GM21528 (cell line): ENCODE data around the gene OSM.

Experiments used
- ATAC-seq: cut with Tn5 transposase; IDR thresholded peaks from one replicate; pipeline ENCODE4 v1.9.1; 2021; ENCODE audit warnings: mild to moderate bottlenecking, moderate library complexity; ENCODE audit not compliant: unreplicated experiment, low FRiP score

The OSM gene

DNA sequence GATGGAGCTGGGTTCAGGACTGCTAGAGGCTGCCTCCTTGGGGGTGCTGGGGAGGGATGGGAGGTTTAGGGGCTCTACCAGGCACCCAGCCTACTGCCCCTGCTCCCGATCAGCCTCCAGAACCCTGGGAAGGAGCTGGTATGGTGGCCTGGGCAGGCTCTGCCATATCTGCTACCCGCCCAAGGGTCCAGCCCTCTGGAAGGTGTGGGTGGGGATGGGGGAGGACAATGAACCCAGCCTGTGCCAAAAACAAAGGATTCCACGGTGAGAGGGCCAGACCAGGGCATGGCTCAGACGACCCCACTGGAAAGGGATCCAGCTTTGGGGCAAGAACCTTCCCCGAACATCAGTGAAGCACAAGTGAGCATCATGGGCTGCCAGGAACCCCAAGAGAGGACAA, 19.7 kb upstream of the OSM start:
- no peak for ATAC-seq

DNA sequence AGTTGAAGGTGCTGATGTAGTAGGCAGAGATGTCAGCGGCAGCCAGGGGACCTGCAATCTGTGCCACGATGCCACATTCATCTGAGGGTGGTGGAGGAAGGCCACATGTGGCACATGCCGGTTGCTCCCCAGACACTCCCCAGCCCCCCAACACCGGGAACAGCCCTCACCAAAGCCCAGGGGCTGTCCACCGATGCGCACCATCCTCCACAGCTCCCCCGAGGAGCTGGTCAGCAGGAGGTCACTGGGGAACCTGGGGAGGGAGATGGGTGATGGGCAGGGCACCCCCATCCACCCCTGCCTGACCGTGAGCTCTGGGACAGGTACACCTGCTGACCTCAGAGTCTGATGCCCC, 19.2 kb upstream of the OSM start:
- ATAC-seq: no peak

DNA sequence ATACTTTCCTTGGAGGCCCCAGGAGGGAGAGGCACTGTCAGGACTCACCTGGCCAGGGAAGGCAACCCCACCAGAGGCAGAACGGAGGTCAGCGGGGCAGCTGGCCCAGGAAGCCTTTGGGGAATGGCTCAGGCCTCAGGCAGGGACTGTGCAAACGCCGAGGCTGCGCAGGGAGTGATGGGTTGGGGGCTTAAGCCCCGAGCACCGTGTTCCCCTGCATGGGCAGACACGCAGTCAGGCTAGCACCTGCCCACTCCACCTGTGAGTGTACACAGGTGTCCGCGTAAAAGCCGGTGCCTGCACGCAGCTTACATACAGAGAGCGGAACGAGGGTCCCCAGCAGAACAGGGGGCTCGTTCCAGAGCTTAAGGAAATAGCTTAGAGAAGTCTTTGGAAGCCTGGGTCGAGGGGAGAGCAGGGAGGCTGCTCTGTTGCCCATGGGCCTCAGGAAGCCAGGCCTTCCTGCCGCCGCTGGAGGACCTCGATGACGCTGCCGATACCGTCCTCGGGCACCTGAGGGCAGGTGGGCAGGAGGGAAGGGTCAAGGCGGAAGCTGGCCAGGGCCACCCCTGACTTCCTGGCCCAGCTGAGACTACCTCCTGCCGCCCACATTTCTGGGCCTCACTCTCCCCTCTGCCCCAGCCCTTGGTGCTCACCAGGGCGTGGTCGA, 18.7 kb upstream of the OSM start:
- ATAC-seq: no peak

DNA sequence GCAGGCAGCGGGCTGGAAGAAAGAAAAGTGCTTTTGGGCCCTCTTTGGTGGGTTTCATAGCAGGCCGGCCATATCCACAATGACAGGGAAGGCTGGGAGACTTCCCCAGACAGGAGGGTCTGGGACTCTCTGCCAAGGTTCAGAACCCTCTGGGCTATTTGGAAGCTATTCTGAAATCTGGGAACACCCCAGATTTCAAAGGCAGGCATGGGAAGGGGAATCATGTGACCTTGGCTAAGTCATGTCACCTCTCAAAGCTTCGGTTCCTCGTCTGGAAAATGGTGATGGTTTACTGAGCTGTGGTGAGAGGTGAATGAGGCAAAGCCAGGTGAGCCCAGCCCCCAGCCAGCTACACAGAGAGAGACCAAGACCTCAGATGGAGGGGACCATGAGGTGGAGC, 18.0 kb upstream of the OSM start:
- no peak for ATAC-seq

DNA sequence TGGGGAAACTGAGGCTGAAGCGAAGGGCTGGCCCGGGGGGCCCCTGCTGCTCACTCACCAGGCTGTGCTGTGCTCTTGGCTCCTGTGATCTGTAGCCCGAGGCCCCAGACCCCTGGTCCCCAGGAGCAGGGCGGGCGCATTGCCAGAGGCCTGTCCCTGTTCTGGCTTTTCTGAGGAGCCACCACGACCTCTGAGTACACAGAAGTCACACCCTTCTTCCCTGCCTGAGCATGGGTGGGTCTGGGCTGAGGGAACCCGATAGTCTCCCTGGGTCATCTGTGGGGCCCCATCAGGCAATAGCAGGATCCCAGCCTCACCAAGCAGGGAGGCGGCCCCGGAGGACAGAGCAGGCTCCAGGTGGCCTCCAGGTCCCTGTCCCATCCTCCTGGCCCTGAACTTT, 17.5 kb upstream of the OSM start:
- no peak for ATAC-seq

DNA sequence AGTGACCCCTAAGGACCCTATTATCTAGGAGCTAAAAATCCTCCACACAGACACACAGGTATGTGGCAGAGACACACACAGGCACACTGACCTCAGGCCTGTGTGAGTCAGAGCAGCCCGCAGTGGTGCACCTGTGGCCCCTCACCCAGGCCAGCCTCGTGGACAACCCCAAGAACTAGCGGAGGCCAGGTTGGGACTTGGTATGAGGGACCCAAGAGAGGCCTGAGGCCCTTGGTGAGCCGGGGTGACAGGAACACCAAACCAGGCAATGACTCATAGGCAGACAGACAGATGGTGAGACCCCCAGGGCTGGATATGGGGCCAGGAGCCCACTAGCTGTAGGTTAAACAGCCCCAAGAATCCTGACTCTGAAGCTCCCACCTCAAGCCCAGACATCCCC, 16.7 kb upstream of the OSM start:
- no peak for ATAC-seq

DNA sequence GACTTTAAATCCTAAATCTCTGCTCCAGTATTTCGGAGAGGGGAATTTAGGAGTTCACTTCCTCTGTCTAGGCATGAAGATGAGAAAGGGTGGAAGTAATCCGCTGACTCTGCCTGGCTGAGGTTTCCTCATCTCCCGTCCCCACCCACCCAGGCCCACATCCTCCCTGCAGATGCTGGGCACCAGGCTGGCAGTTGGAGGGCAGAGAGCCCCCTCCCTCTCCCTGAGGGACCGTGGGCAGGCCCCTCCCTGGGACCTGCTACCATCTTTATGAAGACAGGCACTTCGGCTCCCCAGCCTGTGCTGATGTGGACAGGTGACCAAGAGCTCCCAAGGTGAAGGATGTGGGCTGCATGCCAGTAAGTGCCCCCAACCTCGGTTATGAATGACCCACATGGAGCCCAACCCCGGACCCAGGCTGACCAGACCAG, 16.0 kb upstream of the OSM start:
- ATAC-seq: no peak

DNA sequence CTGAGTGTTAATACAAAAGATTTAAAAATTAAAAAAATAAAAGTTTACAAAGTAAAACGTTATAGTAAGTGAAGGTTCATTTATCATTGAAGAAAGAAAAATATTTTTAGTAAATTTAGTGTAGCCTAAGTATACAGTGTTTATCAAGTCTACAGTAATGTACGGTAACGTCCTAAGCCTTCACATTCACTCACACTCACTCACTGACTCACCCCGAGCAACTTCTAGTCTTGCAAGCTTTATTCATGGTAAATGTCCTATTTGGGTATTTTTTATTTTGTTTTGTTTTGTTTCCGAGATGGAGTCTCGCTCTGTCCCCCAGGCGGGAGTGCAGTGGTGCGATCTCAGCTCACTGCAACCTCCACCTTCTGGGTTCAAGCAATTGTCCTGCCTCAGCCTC, 13.9 kb upstream of the OSM start:
- no peak for ATAC-seq

DNA sequence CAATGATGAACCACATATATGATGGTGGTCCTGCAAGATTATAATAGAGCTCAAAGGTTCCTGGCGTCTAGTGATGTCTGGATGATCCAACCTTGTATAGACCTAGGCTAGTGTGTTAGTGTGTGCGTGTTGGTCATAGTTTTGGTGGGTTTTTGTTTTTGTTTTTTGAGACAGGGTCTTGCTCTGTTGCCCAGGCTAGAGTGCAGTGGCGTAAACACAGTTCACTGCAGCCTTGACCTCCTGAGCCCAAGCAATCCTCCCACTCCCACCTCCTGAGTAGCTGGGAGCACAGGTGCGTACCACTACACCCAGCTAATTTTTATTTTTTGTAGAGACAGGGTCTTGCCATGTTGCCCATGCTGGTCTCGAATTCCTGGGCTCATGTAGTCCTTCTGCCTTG, 13.3 kb upstream of the OSM start:
- no peak for ATAC-seq

DNA sequence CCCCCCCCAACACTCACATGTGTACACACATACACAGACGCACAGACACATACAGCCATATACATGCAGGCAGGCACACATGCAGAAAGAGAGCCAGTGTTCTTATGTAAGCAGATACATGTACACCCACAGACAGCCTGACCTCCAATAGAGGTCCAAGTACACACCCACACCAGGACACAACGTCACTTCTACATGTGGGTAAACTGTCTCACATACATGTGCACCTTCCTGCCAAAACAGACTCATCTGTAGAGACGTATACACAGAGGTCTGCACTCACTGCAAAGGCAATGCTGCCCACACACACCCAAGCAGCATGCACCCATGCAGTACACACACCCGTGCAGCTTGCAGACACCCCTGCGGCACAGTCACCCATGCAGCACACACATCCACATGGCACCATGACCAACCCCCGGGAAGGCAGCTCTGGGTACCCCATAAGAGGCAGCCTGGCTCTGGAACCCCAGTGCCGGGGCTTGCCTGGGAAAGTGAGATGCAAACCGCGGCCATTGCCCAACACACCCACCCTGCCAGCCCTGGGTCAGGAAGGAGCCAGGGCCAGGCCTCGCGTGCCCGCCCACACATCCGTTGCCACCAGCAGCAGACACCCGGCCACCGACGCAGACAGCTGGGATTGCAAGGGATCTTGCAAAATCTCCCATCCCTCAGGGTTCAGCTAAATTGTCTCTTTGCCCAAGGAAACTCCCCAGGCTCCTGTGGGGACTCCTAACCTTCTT, 12.6 kb upstream of the OSM start:
- no peak for ATAC-seq

DNA sequence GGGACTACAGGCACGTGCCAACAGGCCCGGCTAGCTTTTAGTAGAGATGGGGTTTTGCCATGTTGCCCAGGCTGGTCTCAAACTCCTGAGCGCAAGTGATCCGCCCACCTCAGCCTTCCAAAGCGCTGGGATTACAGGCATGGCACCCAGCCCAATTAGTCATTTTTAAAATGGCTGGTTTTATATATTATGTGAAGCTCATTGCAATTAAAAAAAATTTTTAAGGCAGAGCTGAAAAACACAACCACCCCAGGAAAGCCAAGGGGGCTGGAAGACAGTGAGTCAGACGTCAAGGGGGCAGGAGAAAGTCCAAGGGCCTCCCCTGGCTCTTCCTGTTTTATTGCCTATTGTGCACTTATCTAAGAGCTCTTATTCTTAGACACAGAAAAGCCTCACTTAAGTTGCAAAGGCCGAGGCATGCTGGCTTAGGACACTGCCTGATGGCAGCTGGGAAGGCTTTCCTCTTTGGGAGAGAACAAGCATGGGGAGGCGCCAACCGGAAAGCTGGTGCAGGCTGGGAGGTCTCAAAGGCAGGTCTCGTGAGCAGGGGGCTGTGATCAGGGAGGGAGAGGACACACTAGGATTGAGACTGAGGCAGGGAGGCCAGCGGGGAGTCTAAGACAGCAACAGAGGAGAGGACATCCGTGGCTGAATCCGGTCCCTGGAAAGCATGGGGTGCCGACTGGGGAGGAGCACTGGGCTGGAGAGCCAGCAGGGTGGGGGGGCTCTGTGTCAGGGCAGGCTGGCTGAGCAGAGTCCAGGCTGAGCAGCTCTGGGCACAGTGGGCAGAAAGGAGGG, 11.1 kb upstream of the OSM start:
- no peak for ATAC-seq

DNA sequence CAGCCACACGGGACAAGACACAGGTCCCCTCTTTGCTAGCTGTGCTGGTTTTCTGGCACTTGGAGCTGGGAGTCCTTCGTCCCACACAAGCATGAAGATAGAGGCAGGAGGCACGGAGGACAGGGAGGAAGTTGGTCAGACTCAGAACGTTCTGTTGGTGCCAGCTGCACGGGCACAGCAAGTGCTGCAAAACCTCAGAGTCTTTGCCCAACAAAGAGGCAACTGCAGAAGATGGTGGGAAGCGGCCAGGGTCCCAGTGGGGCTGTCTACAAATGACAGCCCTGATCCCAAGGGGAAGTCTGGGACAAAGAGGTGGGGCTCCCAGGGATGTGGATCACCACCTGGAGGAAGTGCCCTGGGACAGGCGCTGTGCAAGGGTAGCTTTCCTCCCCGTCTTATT, 9.4 kb upstream of the OSM start:
- ATAC-seq: no peak

DNA sequence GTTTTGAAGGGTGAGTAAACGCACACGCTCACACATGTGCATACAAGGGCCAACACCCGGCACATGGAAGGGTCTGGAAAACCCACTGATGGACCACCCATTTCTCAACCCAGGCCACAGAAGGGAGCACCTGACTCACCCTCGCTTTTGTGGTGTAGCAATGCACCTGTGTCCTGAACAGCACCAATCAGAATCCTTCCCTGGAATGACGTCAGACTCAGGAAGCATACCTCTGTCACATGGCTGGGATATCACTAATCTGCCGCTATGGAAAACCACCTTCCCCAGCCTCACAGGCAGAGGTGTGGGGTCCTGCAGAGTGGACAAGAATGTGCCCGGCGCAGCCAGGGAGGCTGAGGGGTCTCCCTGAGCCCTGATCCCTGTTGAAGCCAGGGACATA, 9.0 kb upstream of the OSM start:
- no peak for ATAC-seq

DNA sequence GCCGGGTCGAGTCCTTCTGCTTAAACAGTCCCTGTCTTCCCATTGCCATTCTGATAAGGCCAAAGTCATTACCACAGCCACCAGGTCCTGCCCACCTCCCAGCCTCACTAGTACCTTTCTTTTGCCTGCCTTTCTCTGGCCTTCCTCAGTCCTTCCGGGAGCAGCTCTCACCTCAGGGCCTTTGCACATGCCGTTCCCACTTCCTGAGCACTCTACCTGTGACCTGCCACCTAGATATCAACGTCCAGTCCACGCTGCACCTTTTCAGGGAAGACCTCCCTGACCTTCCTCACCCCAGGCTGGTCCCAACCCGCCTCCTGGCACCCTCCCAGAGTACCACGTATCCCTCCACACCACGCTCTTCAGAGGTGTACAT, 7.8 kb upstream of the OSM start:
- no peak for ATAC-seq

DNA sequence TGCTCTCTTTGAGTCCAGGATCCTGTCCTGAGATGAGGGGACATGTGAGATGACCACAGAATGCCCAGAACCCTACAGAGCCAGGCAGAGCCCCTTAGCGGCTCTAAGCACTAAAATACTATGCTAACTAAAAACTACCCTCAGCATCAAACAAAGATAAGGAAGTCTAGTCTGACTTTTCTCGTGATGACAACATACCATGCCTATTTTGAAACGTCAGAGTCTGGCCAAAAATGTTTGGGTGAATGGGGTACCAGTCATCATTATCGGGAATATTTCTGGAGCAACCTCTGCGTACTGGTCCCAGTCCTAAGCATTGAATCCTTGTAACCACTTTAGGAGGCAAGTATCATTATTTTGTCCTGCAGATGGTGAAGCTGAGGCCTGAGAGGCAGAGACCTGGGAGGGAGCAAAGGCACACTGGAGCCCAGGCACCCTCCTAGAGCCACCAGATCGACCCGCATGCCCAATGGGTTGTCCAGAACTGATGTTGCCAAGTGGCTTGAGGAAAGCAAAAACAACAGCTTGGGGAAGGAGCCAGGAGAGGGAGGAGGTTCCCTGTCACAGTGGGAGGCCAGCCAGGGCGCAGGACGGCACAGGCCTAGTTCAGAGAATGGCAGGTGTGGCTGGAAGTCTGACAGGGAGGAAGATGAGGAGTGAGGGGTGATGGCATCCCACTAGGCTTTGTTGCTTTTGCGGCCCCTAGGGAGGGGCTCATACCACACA, 7.2 kb upstream of the OSM start:
- ATAC-seq: no peak

DNA sequence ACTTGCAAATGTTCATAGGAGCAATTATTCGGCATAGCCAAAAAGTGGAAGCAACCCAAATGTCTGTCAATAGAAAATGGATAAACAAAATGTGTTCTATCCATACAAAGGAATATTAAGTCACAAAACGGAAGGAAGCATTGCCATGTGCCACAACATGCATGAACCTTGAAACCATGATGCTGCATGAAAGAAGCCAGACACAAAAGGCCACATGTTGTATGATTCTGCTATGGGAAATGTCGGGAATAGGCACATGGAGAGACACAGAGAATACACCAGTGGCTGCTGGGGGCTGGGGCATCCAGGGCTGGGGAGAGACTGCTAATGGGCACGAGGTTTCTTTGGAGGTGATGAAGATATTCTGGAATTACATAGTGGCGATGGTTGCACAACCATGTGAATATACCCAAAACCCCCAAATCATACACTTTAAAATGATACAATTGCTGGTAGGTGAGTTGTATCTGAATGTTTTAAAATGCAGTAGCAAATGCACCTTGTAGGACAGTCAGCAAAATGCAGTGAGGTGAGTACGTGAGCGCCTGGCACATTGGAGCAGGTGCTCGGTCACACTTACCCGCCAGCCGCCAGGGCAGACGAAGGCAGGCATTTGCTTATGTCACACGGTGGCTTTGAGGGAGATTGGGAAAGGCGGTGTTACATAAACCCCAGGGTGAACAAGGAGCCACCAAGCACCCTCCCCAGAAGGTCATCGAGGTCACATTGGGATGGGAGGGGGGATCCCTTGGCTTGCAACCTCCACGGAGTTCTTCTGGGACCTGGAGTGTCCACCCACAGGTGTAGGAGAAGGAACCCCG, 6.3 kb upstream of the OSM start:
- ATAC-seq: no peak

DNA sequence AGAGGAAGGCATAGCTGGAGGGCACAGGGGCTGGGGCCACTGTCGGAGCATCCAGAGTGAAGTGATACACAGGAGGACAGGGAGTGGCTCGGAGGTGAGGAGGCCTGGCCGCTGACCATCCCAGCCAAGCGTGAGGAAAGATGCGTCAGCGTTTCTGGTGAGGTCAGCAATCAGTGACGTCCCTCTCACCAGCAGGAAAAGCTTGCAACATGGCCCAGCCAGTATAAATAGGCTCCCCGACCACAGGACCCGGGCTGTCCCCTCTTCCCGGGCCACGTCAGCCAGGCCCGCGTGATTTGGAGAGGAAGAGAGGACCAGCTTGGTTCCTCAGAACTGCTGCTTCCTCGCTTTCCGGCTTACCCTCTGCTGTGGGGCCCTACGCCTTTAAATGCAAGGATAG, 4.2 kb upstream of the OSM start:
- no peak for ATAC-seq

DNA sequence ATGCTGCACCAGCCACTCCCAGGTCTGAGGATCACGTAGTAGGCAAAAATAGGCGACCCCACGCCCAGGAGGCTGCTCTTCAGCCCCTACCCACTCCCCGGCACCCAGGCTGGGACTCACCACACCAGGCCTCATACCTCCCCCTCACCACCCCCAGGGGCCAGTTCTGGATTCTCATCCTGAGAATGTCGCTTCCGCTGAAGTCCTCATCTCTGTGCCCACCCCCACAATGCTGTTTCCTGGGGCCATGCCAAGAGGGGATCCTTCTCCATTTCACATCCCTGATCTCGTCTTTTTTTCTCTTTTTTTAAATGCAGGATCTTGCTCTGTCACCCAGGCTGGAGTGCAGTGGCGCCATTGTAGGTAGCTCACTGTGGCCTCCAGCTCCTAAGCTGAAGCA, 1.7 kb upstream of the OSM start:
- no peak for ATAC-seq

DNA sequence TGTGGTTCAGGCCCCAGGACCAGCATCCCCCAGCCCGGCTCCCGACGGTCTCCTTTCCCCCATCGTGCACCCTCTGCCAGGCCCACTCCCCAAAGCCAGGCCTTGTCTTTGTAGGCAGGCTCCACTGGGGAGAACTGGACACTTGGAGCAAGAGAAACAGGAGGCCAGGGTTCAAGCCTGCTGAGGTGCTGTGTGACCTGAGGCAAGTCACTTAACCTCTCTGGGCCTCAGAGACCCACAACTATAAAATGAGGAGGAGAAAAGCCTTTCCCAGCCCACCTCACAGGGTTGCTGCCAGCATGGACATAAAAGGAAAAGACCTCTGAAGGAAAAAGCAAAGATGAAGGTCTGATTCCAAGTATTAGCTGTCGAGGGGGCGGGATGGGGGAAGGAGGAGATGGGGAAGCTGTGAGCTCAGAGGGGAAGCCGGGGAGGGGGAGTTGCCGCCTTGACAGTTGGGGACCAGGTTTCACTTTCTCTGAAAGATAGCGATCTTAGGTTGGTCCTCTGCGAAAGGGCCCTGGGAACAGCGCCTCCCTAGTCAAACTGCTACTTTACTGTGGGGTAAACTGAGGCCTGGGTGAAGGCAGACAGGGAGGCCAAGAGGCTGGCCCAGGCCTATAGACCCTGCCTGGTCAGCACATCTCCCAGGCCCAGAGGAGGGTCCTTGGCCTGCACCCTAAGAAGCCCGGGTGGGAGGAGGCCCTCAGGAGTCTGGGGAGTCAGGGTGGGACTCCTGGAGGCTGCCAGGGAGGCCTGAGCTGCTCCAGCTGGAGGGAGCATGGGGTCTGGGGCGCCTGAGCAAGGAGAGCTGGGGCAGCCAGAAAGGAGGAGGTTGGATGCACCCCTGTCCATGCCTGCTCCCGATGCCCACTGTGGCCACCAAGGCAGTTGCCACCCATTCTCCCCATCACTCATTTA, 991 bp upstream of the OSM start:
- ATAC-seq: no peak
